ENCODE results near the gene PPP1R18. TPM values are rescaled to one million over a fixed set of nuclear protein-coding genes. Genes with fewer than 3 reads are reported as not detected.
A peak's percentile ranks its signal among the peaks of the same experiment; 100 is the strongest.

The PPP1R18 gene
- total and polyA plus RNA-seq, 9 of the 15 experiments (the other 6 are each of a cell fraction or from before 2014, with no cell fraction given) = 12.0 to 99.2 (median 42.6) TPM

- TF ChIP-seq, protein P1, sequence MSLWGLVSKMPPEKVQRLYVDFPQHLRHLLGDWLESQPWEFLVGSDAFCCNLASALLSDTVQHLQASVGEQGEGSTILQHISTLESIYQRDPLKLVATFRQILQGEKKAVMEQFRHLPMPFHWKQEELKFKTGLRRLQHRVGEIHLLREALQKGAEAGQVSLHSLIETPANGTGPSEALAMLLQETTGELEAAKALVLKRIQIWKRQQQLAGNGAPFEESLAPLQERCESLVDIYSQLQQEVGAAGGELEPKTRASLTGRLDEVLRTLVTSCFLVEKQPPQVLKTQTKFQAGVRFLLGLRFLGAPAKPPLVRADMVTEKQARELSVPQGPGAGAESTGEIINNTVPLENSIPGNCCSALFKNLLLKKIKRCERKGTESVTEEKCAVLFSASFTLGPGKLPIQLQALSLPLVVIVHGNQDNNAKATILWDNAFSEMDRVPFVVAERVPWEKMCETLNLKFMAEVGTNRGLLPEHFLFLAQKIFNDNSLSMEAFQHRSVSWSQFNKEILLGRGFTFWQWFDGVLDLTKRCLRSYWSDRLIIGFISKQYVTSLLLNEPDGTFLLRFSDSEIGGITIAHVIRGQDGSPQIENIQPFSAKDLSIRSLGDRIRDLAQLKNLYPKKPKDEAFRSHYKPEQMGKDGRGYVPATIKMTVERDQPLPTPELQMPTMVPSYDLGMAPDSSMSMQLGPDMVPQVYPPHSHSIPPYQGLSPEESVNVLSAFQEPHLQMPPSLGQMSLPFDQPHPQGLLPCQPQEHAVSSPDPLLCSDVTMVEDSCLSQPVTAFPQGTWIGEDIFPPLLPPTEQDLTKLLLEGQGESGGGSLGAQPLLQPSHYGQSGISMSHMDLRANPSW (CRISPR knock-in tag; IDR thresholded peaks at IDR 0.05) = peak; percentile 20; the same call in 1 of the 2 replicates
- TF ChIP-seq LCOR (CRISPR knock-in tag; IDR thresholded peaks at IDR 0.05) (peak; percentile 78), ZNF124 (CRISPR knock-in tag; IDR thresholded peaks at IDR 0.05) (no peak), C11orf30 (IDR thresholded peaks at IDR 0.05; ENCODE audit: low read depth) (no peak), U2AF2 (optimal IDR thresholded peaks at IDR 0.05; ENCODE audit: low read depth, low read length) (no peak), IFI16 (CRISPR knock-in tag; IDR thresholded peaks at IDR 0.05) (no peak), ZZZ3 (IDR thresholded peaks at IDR 0.05) (no peak), ETV1 (tag; conservative IDR thresholded peaks at IDR 0.05; ENCODE audit: low read depth) (peak; percentile 66; the same call in 1 of the 2 replicates), SRSF9 (IDR thresholded peaks at IDR 0.05; ENCODE audit: borderline replicate concordance, low read depth, low read length) (no peak), PHF20 (IDR thresholded peaks at IDR 0.05; ENCODE audit: partially characterized antibody) (peak; percentile 21), BRD9 (IDR thresholded peaks at IDR 0.05; ENCODE audit: low read depth, partially characterized antibody) (peak; percentile 92), RAD21 (CRISPR knock-in tag; conservative IDR thresholded peaks at IDR 0.05 in 1 of 2, IDR thresholded peaks at IDR 0.05 in 1 of 2) (no peak), ZBTB1 (CRISPR knock-in tag; IDR thresholded peaks at IDR 0.05; ENCODE audit: borderline replicate concordance, low read depth) (peak; percentile 75; the same call in 1 of the 2 replicates), BCL6 (CRISPR knock-in tag; IDR thresholded peaks at IDR 0.05) (no peak), XRCC5 (IDR thresholded peaks at IDR 0.05; ENCODE audit: low read depth, low read length) (no peak; the same call in 1 of the 2 replicates), ZNF436 (CRISPR knock-in tag; IDR thresholded peaks at IDR 0.05) (no peak), ADNP (tag; IDR thresholded peaks at IDR 0.05) (no peak), SUPT5H (IDR thresholded peaks at IDR 0.05) (peak; percentile 78), PPARD (CRISPR knock-in tag; IDR thresholded peaks at IDR 0.05) (no peak), NUFIP1 (IDR thresholded peaks at IDR 0.05; ENCODE audit: partially characterized antibody) (no peak), SETDB1 (IDR thresholded peaks at IDR 0.05; ENCODE audit: low read length) (no peak), TFAM (CRISPR knock-in tag; conservative IDR thresholded peaks at IDR 0.05) (no peak)
- TF ChIP-seq, protein P2, sequence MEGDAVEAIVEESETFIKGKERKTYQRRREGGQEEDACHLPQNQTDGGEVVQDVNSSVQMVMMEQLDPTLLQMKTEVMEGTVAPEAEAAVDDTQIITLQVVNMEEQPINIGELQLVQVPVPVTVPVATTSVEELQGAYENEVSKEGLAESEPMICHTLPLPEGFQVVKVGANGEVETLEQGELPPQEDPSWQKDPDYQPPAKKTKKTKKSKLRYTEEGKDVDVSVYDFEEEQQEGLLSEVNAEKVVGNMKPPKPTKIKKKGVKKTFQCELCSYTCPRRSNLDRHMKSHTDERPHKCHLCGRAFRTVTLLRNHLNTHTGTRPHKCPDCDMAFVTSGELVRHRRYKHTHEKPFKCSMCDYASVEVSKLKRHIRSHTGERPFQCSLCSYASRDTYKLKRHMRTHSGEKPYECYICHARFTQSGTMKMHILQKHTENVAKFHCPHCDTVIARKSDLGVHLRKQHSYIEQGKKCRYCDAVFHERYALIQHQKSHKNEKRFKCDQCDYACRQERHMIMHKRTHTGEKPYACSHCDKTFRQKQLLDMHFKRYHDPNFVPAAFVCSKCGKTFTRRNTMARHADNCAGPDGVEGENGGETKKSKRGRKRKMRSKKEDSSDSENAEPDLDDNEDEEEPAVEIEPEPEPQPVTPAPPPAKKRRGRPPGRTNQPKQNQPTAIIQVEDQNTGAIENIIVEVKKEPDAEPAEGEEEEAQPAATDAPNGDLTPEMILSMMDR (IDR thresholded peaks at IDR 0.05 in 2 of 3, conservative IDR thresholded peaks at IDR 0.05 in 1 of 3; ENCODE audit: insufficient read depth in 2 of 3, low read depth in 1 of 3, low read length in 3 of 3) = peak; percentile 28 to 61 (median 53); a peak in 3 of 6 replicates
- TF ChIP-seq, protein P3, sequence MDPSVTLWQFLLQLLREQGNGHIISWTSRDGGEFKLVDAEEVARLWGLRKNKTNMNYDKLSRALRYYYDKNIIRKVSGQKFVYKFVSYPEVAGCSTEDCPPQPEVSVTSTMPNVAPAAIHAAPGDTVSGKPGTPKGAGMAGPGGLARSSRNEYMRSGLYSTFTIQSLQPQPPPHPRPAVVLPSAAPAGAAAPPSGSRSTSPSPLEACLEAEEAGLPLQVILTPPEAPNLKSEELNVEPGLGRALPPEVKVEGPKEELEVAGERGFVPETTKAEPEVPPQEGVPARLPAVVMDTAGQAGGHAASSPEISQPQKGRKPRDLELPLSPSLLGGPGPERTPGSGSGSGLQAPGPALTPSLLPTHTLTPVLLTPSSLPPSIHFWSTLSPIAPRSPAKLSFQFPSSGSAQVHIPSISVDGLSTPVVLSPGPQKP (CRISPR knock-in tag; IDR thresholded peaks at IDR 0.05) = no peak
Observed at GRCh38 chr6:30721198-30722024, 35.0 kb upstream of the PPP1R18 start (continued).
